ENCODE results near the gene CLNS1A.
"Not testable (repeated sequence)": the region's sequence is repeated elsewhere in the genome, so short reads cannot be mapped to it uniquely, and the experiment has no call there.

Gene CLNS1A

DNA sequence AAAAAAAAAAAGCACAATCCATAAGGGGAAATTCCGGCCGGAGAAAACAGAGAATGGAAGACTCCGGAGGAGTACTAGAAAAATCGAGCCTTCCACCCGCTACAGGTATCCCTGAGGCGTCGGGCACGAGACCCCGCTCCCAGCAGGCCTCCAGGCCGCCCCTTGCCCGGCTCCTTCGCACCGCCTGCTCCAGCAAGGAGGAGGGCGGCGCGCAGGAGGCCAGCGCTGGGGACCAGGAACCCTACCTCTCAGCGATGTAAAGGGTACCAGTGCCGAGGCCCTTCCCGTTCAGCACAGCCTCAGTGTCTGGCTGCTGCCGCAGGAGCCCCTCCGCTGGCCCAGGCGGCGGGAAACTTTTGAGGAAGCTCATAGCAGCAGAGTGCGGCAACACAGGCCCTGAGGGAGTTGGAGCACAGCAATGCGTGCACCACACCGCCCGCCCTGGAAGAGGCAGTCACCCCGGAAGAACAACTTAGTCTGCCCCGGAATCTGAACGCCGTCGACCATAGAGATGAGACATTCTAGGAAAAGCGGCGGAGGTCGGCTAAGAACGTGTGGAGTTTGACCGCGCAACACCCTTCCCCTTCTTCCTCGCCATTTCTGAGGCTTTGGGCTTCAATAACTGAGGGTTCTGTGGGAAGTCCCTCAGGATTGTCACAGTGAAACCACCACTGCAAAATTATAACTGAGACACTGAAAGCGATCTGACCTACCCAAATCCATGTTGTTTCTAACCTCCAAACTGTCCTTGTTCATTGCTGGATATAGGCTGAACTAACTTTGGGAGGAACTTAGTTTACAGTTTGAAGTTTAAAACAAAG is at the start of gene CLNS1A:
TSS of gene CLNS1A (minus strand) at position 450 of the 821 bp plus-strand sequence. CDS start at position 370, 80 bp downstream.
- peak; percentile 88 for DNase-seq

GRCh38 chr11:77687088-77687487 is 49.5 kb upstream of the CLNS1A start:
- DNase-seq: no peak

- no peak for DNase-seq
These were observed 39.5 kb upstream of the CLNS1A start for GRCh38 chr11:77677138-77677537.

DNA sequence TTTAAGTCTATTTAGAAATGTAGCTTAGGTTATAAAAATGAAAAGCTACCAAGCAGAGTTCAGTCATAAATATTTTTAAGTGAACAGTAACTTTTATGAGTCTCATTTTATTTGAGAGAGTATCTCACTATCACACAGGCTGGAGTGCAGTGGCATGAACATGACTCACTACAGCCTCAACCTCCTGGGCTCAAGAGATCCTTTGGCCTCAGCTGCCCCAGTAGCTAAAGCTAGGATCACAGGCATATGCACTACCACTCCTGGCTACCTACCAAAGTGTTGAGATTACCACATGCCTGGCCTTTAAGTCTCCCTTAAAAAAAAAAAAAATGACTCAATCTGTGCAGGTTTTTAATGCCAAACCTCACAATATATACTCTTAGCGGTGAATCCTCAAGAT is 34.7 kb upstream of the CLNS1A start:
- no peak for DNase-seq

GRCh38 chr11:77669848-77670511 is 32.4 kb upstream of the CLNS1A start:
- no peak for DNase-seq

- no peak for DNase-seq
These were observed 31.2 kb upstream of the CLNS1A start for GRCh38 chr11:77668760-77669159.

DNA sequence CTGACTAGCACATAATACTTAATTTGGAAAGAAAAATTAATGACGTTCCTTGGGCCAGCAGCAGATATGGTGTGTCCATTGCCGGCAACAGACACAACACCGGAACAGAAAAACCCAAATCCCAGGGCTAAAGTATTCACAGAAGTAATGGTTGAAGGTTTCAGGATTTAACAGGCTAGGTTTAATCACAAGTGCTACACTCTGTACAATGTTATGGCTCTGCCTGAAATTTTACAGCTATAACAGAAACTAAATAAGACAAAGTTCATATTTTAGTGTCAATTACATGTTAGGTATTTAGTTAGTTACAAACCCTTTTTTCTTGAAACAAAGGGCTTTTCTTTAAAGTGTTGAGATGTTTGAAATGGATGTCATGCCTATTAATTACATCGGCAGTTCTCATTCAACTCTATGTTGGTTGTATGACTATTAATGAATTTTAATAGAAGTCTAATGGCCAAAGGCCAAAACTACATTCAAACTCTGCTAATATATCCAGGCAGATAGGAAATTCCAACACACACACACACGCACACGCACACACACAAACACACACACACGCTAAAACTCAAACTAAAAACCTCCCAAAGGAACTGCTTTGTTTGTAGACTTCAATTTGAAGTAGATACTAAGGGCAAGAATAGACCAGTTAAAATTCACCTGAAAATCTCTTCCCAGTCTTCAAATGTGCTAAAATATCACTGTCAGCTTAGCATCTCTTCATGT is 27.8 kb upstream of the CLNS1A start:
- no peak for DNase-seq

- no peak for DNase-seq
These were observed 24.1 kb upstream of the CLNS1A start for GRCh38 chr11:77661670-77662069.

- no peak for DNase-seq
These were observed 23.4 kb upstream of the CLNS1A start for GRCh38 chr11:77660947-77661346.

DNA sequence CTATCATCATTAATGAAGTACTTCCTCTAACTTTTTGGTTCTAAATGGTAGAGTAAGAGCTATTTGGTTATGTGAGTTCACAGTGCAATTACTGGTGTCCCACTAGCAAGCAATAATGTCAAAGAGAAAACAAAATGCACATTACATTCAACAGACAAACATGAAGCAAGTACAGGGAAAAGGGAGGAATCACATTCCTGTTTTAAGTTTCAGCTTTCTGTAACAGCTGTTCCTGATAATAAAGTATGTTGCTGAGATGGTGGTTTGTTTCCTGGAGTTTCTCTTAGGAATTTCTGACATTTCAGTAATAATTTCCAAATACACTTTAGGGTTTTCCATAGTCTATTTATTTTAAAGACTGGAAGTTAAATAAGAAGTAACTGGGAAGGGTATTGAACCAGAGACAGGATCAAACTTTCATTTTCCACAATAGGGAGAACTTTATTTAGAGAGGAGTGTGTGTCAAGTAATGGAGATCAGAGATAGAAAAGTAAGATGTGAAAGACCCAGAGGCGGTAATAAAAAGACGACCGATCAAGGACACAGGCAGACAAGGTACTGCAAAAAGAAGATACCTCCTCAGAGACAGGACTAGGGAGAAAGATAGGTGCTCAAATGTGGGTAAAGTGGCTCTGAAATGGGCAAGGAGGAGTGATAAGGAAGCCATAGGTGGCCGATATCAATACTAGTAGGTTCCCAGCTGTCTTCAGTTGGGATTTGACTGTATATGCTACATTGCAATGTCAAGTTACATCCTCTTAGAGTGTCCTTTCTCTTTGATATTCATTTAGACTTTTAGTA is 20.8 kb upstream of the CLNS1A start:
- DNase-seq: no peak

DNA sequence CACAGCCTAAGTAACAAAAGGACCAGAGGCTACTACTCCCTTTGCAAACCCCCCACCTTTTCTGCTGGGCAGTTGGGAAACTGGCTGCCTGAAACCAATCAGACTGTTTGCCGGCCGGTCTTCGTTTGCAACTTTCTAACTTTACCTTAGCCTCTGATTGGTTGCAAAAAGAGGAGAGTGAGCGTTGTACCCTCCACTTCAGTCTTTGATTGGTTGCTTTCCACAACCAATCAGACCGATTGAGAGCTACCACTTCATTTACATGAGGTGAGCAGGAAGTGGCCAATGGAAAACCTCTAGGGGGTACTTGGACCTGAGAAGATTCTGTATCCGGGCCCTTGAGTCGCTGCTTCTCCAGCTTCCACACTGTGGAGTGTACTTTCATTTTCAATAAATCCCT is 18.8 kb upstream of the CLNS1A start:
- DNase-seq: no peak

DNA sequence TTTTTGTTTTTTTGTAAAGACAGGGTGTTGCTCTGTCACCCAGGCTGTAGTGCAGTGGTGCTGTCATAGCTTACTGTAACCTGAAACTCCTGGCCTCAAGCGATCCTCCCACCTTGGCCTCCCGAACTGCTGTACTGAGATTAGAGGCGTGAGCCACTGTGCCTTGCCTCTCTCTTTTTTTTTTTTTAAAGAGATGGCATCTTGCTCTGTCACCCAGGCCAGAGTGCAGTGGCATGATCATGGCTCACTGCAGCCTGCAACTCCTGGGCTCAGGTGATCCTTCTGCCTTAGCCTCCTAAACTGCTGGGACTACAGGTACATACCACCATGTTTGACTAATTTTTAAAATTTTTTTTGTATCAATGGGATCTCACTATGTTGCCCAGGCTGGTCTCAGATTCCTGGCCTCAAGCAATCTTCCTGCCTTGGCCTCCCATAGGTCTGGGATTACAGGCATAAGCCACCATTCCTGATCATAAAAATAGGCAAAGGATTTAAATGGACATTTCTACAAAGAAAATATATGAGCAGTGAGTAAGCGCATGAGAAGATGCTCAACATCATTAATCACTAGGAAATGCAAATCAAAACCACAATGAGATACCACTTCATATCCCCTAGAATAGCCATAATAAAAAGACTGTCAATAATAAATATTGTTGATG is 17.3 kb upstream of the CLNS1A start:
- DNase-seq: no peak

GRCh38 chr11:77650123-77650522 is 12.5 kb upstream of the CLNS1A start:
- DNase-seq: no peak

- no peak for DNase-seq
These were observed 10.2 kb upstream of the CLNS1A start for GRCh38 chr11:77647654-77648305.

DNA sequence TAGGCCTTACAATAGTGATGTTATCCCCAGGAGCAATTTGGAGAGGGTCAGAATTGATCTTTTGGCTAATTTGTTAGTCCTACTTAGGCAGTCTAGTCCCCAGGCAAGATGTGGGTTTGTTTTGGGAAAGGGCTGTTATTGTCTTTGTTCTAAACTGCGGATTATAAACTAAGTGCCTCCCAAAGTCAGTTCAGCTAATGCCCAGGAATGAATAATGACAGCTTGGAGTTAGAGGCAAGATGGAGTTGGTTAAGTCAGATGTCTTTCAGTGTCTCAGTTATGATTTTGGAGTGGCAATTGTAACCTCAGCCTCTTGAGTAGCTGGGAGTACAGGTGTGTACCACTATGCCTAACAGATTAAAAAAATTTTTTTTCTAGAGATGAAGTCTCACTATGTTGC is 7.3 kb upstream of the CLNS1A start:
- no peak for DNase-seq

DNA sequence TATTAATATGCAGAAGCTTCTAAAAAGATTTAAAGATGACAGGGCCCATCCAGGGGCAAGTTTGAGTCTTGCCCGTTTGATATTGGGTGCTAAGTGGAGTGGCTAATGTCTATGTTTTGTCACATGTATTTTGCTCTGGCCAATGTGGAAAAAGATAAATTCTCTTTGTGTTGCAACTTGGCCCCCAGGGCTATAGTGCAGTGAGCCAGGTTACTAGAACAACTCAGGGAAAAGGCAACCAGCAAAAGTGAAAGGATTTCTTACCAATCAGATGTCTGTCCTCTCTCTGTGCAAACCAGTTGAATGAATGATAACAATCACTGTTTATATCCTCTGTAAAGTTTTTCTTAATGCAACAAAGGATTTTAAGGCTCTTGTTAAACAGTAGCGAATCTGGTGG is 4.6 kb upstream of the CLNS1A start:
- DNase-seq: no peak

DNA sequence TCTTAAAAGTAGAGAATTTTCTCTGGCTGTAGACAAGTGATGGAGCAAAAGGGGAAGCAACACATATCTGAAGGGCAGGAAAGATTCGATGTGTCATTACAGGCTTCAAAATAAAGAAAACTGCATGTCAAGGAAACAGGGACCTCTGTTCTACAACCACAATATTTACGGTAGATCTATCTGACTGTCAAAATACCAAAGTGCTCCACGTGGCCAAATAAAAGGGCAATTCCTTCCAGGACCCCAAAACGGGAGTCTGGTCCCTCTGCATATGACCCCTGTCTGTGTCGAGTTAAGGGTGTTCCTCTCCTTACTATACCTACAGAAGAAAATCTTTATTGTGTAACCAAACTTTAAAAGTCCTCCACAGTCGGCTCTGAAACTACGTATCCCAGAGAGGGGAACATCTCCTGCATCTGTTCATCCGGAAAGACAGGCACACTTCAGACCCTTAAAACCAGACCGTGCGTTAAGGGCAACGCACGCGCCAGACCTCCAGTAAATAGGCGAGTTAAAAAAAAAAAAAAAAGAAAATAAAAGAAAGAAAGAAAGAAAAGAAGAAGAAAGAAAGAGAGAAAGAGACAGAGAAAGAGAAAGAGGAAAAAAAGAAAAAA is 756 bp downstream of the CLNS1A start:
- DNase-seq: no peak

DNA sequence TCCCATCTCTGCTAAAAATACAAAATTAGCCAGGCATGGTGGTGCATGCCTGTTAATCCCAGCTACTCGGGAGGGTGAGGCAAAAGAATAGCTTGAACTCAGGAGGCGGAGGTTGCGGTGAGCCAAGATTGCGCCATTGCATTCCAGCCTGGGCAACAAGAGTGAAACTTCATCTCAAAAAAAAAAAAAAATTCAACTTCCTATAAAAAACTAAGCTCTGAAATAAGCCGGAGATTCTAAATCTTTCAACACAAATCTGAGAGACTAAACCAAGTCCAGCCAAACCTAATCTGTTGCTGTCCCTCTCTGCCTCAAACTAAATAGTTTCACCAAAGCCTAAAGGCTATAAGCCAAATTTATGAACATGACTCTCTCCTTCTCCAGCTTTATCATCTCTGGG is 3.7 kb downstream of the CLNS1A start:
- DNase-seq: not testable (repeated sequence)

- no peak for DNase-seq
These were observed 7.4 kb downstream of the CLNS1A start for GRCh38 chr11:77630157-77630710.

GRCh38 chr11:77619576-77620198 is 17.9 kb downstream of the CLNS1A start:
- DNase-seq: no peak

GRCh38 chr11:77617892-77618291 is 19.7 kb downstream of the CLNS1A start:
- DNase-seq: no peak

All from activated CD4-positive, alpha-beta T cell treated with anti-CD3 and anti-CD28 coated beads for 48 hours (primary cell).